RWPE1 (cell line): ENCODE data around the gene TXNDC5.

Experiments
- CTCF ChIA-PET: fragments of 350-600 bp; sonication (Branson Sonifier 250); formaldehyde crosslinking; extraction: SDS; loops from one replicate; lab custom pipeline; 2021; lab: Yijun Ruan, JAX
- POLR2A ChIA-PET: fragments of 400-600 bp; formaldehyde crosslinking; extraction: SDS; loops from one replicate; lab custom pipeline; 2020; ENCODE audit warnings: antibody characterized with exemption; ENCODE audit not compliant: low non-redundant PET; lab: Yijun Ruan, JAX
- DNase-seq: peaks from one replicate; pipeline ENCODE4 v3.0.0; 2012; ENCODE audit warnings: low spot score
- H3K27ac ChIP-seq: fragments of 450-650 bp; 2 replicates; pipeline ENCODE4 v1.5.1; 2017
- CTCF ChIP-seq: fragments of 450-650 bp; conservative IDR thresholded peaks from 2 replicates; pipeline ENCODE4 v1.5.1; 2017; ENCODE audit warnings: low read depth, mild to moderate bottlenecking

The TXNDC5 gene

GRCh38 chr6:7912024-7912423 lies 1.4 kb upstream of the TXNDC5 start:
- no peak for TF ChIP-seq CTCF
- ChIA-PET CTCF (no interaction called here), POLR2A (no interaction called here)
- H3K27ac ChIP-seq, result no peak overlapping the region
- no peak for DNase-seq

DNA sequence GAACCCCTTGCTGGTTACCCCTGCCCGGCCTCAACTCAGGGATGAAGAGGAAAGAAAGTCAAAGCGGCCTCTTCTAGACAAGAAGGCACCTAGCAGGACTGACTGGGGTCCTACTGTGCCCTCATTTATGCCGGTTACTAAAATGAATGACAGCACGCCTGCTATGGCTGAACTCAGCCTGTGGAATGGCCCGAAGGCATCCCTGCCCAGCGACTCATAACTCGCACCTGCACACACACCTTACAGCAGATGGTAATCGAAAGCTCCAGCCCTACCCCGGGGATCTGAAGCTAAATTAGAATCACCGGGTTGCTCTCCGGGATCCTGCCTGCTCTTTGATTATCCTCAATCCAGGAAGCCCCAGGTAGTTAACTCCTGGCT lies 747 bp upstream of the TXNDC5 start:
- peak overlapping the region; percentile 76 for H3K27ac ChIP-seq
- DNase-seq, result peak; percentile 39
- no peak for TF ChIP-seq CTCF
- ChIA-PET CTCF (interaction anchor here (0.7 kb wide), 1 partner anchor 148 kb away, joined by 3 read pairs; no protein-coding TSS in a partner anchor), POLR2A (no interaction called here)

- no peak for TF ChIP-seq CTCF
- H3K27ac ChIP-seq, result peak overlapping the region; percentile 76
- ChIA-PET POLR2A (no interaction called here), CTCF (interaction anchor here (0.8 kb wide), 1 partner anchor 96 kb away, joined by 3 read pairs; no protein-coding TSS in a partner anchor)
- peak; percentile 13 for DNase-seq
These were observed 312 bp downstream of the TXNDC5 start for GRCh38 chr6:7910298-7910653.

DNA sequence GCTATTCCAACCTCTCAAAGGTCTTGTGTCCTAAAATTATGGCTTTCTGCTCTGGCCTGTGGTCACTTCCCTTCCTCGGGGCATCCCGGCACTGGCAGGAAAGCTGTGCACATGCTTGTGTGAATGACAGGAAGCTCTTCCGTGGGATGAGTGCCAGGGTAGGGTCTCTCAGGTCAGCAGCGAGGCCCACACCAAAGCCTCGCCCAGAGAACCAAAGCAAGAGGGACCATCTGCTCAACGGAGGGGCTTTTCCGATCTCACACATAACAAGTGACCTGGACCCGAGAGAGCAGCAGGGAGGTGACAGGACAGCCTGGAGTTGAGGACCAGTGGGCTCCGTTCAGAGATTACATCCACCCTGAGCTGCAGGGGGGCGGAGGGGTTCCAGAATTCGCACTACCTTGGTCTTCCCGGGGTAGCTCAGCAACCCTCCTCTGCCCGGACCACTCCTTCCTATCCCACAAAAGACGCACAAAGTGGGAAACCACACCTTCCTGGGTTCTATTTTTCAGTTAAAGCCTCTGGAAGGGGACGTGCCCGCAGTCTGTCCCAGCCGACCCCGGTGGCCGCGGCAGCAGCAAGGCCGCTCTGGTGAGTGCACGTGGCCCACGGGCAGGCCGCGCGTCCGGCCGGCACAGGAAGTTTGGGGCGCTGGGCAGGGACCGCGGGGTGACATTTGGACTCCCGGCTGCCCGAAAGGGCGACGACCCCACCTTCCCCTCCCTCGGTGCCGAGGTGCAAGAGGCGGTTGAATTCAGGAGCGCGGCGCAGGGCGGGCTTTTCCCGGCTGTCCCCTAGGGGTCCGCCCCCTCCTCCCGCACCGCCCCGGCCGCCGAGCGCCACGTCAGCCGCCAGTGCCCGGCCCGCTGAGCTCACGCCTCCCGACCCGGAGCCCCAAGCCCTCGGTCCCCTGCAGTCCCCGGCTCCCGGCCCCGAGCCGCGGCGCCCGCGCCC lies 988 bp downstream of the TXNDC5 start:
- TF ChIP-seq CTCF, result no peak
- CTCF ChIA-PET, result interaction anchor here (0.6 to 0.8 kb wide), 3 partner anchors 16 to 97 kb away, joined by 3 to 5 read pairs (median 3); no protein-coding TSS in a partner anchor
- peak overlapping the region; percentile 76 for H3K27ac ChIP-seq
- peak; percentile 76 for DNase-seq
- POLR2A ChIA-PET, result interaction anchor here (1.0 kb wide), 1 partner anchor 8 kb away, joined by 3 read pairs; no protein-coding TSS in a partner anchor

GRCh38 chr6:7907159-7907558 lies 3.4 kb downstream of the TXNDC5 start:
- H3K27ac ChIP-seq, result no peak overlapping the region
- no peak for TF ChIP-seq CTCF
- DNase-seq, result no peak
- ChIA-PET POLR2A (no interaction called here), CTCF (interaction anchor here (0.6 kb wide), 2 partner anchors 15 to 85 kb away, joined by 3 to 9 read pairs; no protein-coding TSS in a partner anchor)

GRCh38 chr6:7906741-7907140 lies 3.8 kb downstream of the TXNDC5 start:
- no peak for TF ChIP-seq CTCF
- CTCF ChIA-PET, result interaction anchor here (0.6 kb wide), 1 partner anchor 15 kb away, joined by 9 read pairs; no protein-coding TSS in a partner anchor
- POLR2A ChIA-PET, result no interaction called here
- DNase-seq, result no peak
- H3K27ac ChIP-seq, result no peak overlapping the region
